Measurements from ENCODE around the gene ARSK.

GRCh38 chr5:95654196-95654595 is 99.3 kb downstream of the ARSK start:
- TF ChIP-seq CTCF (IDR thresholded peaks at IDR 0.05) (no peak), POLR2AphosphoS5 (IDR thresholded peaks at IDR 0.05) (no peak), EP300 (IDR thresholded peaks at IDR 0.05) (no peak), POLR2A (IDR thresholded peaks at IDR 0.05) (no peak)

Data from sigmoid colon (tissue), 4 donors.